ENCODE data around the gene PLCH1.

- TF ChIP-seq CTCF (conservative IDR thresholded peaks at IDR 0.05; ENCODE audit: low read depth, low read length) (no peak), EZH2 (IDR thresholded peaks at IDR 0.05; ENCODE audit: borderline replicate concordance, low read depth, low read length, poor library complexity, severe bottlenecking) (no peak)
Measured at GRCh38 chr3:155485897-155486296, 259.0 kb downstream of the PLCH1 start.

Measured in A673 (cell line).